CD4-positive, alpha-beta memory T cell (primary cell): Measurements from ENCODE around the gene KCNQ1. TPM values are rescaled to one million over a fixed set of nuclear protein-coding genes. Genes with fewer than 3 reads are reported as not detected.
A peak's percentile ranks its signal among the peaks of the same experiment; 100 is the strongest.

ENCODE experiments used
- CTCF ChIA-PET: fragments of 350-600 bp; sonication (Branson Sonifier 250); formaldehyde crosslinking; loops from one replicate; lab custom pipeline; 2021; ENCODE audit warnings: inconsistent platforms; ENCODE audit not compliant: partially characterized antibody; lab: Charles Lee
- POLR2A ChIA-PET: fragments of 350-600 bp; sonication (Branson Sonifier 250); formaldehyde crosslinking; loops from one replicate; lab custom pipeline; 2021; ENCODE audit not compliant: partially characterized antibody; lab: Charles Lee
- DNase-seq, 5 donors: peaks; one replicate each; pipeline versions ENCODE4 v3.0.0 to v3.0.0-alpha.2; 2020 to 2022; ENCODE audit warnings: mixed read lengths in 1 of 5
- H3K27ac ChIP-seq: one replicate; pipeline ENCODE4 v1.7.0; 2013; ENCODE audit warnings: low read depth, low read length
- H3K27me3 ChIP-seq: 2 replicates; pipeline ENCODE4 v1.7.0; 2013; ENCODE audit warnings: mild to moderate bottlenecking, low read length, moderate library complexity; ENCODE audit not compliant: insufficient read depth
- H3K36me3 ChIP-seq: 2 replicates; pipeline ENCODE4 v1.7.0; 2013; ENCODE audit warnings: mild to moderate bottlenecking, low read length, moderate library complexity; ENCODE audit not compliant: insufficient read depth
- H3K4me1 ChIP-seq: 2 replicates; pipeline ENCODE4 v1.7.0; 2013; ENCODE audit warnings: mild to moderate bottlenecking, low read length, moderate library complexity; ENCODE audit not compliant: insufficient read depth
- H3K4me3 ChIP-seq, 2 donors: one replicate each; pipeline ENCODE4 v1.7.0; 2013; ENCODE audit warnings: low read length in 2 of 2, mild to moderate bottlenecking in 1 of 2
- H3K9me3 ChIP-seq, 2 donors: one replicate each; pipeline ENCODE4 v1.7.0; 2013; ENCODE audit warnings: low read length in 2 of 2, control low read depth in 1 of 2; ENCODE audit not compliant: control insufficient read depth in 1 of 2
- H3K27ac Mint-ChIP-seq, 7 donors: one replicate each; pipeline ENCODE4 v1.8.0; 2020 to 2021; ENCODE audit warnings: mixed read lengths in 7 of 7, mild to moderate bottlenecking in 6 of 7, inconsistent platforms in 3 of 7, moderate library complexity in 3 of 7
- H3K27me3 Mint-ChIP-seq, 2 donors: one replicate each; pipeline ENCODE4 v1.8.0; 2020 to 2021; ENCODE audit warnings: mixed read lengths in 2 of 2
- H3K36me3 Mint-ChIP-seq, 2 donors: one replicate each; pipeline ENCODE4 v1.8.0; 2020 to 2021; ENCODE audit warnings: mixed read lengths in 2 of 2, inconsistent platforms in 1 of 2, mild to moderate bottlenecking in 1 of 2
- H3K4me1 Mint-ChIP-seq, 4 donors: one replicate each; pipeline ENCODE4 v1.8.0; 2020 to 2021; ENCODE audit warnings: mixed read lengths in 4 of 4, mild to moderate bottlenecking in 1 of 4
- H3K4me3 Mint-ChIP-seq, 8 donors: one replicate each; pipeline ENCODE4 v1.8.0; 2020 to 2021; ENCODE audit warnings: mixed read lengths in 8 of 8, mild to moderate bottlenecking in 7 of 8, moderate library complexity in 6 of 8, inconsistent platforms in 3 of 8
- H3K9me3 Mint-ChIP-seq, 8 donors: one replicate each; pipeline ENCODE4 v1.8.0; 2020 to 2021; ENCODE audit warnings: mixed read lengths in 8 of 8, mild to moderate bottlenecking in 5 of 8, inconsistent platforms in 3 of 8, moderate library complexity in 1 of 8
- intact Hi-C: fragments of 100-400 bp; cut with micrococcal nuclease; formaldehyde crosslinking; loops from one replicate; pipeline ENCODE4 v1.15.1; 2023
- polyA plus RNA-seq, 2 donors: library from polyadenylated mRNA; unstranded; fragments of 300-500 nt; fragmentation: Illumina TruSeq; gene quantifications; one replicate each; pipeline ENCODE4 v1.2.3, GENCODE V29; 2021
- total RNA-seq, 2 experiments: library from RNA; stranded (reverse); gene quantifications; one replicate each; pipeline ENCODE4 v1.2.3, GENCODE V29; 2021

Gene KCNQ1
- total and polyA plus RNA-seq, 4 experiments from 2014 or later: 5.4 to 21.7 (median 21.5) TPM

- CTCF ChIA-PET: interaction anchor here (1.4 to 1.8 kb wide), 2 partner anchors 49 to 63 kb away, joined by 5 to 6 read pairs; no protein-coding TSS in a partner anchor
Observed at GRCh38 chr11:2468363-2469235, 23.8 kb downstream of the KCNQ1 start.

DNA sequence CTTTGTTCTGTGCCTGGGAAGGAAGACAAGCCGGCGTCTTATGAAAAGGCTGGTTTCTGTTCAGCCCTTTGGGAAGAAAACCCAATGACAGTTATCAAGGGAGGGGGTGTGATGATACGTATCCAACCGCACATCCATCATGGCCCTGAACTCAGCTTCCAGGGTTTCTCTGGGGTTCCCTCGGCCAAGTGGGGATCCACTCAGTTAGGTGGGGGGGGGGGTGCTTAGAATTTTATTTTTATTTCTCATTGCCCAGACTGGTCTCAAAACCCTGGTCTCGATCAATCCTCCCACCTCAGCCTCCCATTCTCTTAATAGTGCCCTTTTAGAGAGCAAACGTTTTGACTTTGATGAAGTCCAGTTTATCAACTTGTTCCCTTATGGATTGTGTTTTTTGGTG is 25.7 kb downstream of the KCNQ1 start:
- Mint-ChIP-seq H3K4me3 (no peak overlapping the region), H3K27ac (no peak overlapping the region), H3K36me3 (peaks cover 0 to 1% of the 10 kb centered on the region in 2 donors), H3K9me3 (no peaks in the 10 kb centered on the region), H3K4me1 (peaks cover 27 to 56% (median 41%) of the 10 kb centered on the region in 4 donors), H3K27me3 (no peaks in the 10 kb centered on the region)
- intact Hi-C loops: no loop called here
- CTCF ChIA-PET: no interaction called here
- Histone ChIP-seq H3K4me1 (peaks cover 31% of the 10 kb centered on the region), H3K4me3 (no peak overlapping the region), H3K9me3 (no peaks in the 10 kb centered on the region), H3K27me3 (no peaks in the 10 kb centered on the region), H3K36me3 (no peaks in the 10 kb centered on the region), H3K27ac (no peak overlapping the region)
- POLR2A ChIA-PET: no interaction called here
- no peak for DNase-seq

More at GRCh38 chr11:2468363-2469235, 23.8 kb downstream of the KCNQ1 start:
- no peaks in the 10 kb centered on the region for H3K27me3 ChIP-seq
- no peaks in the 10 kb centered on the region for H3K9me3 ChIP-seq
- DNase-seq: no peak
- no peaks in the 10 kb centered on the region for H3K9me3 Mint-ChIP-seq
- H3K4me3 Mint-ChIP-seq: peak overlapping the region in 4 of 8 donors; percentile 7 to 35 (median 24)
- no peaks in the 10 kb centered on the region for H3K36me3 ChIP-seq
- H3K4me1 ChIP-seq: peaks cover 39% of the 10 kb centered on the region
- H3K4me3 ChIP-seq: no peak overlapping the region
- intact Hi-C loops: no loop called here
- peaks cover 26 to 64% (median 50%) of the 10 kb centered on the region in 4 donors for H3K4me1 Mint-ChIP-seq
- POLR2A ChIA-PET: interaction anchor here (1.1 to 2.1 kb wide), 3 partner anchors 10 to 23 kb away, joined by 3 to 6 read pairs (median 6); partner anchors contain the start of gene KCNQ1
- H3K27me3 Mint-ChIP-seq: no peaks in the 10 kb centered on the region
- peak overlapping the region in 2 of 7 donors; percentile 9 to 60 for H3K27ac Mint-ChIP-seq
- peaks cover 0 to 1% of the 10 kb centered on the region in 2 donors for H3K36me3 Mint-ChIP-seq
- H3K27ac ChIP-seq: no peak overlapping the region

- POLR2A ChIA-PET: no interaction called here
- Mint-ChIP-seq H3K4me3 (no peak overlapping the region), H3K4me1 (peaks cover 27 to 48% (median 37%) of the 10 kb centered on the region in 4 donors)
Observed at GRCh38 chr11:2471048-2471803, 26.4 kb downstream of the KCNQ1 start.

GRCh38 chr11:2471804-2472096 is 26.9 kb downstream of the KCNQ1 start:
- Histone ChIP-seq H3K27me3 (no peaks in the 10 kb centered on the region), H3K9me3 (no peaks in the 10 kb centered on the region), H3K27ac (no peak overlapping the region), H3K4me1 (peaks cover 19% of the 10 kb centered on the region), H3K4me3 (no peak overlapping the region), H3K36me3 (no peaks in the 10 kb centered on the region)
- no peak for DNase-seq
- ChIA-PET POLR2A (no interaction called here), CTCF (no interaction called here)
- intact Hi-C loops: no loop called here
- Mint-ChIP-seq H3K9me3 (no peaks in the 10 kb centered on the region), H3K36me3 (peaks cover under 1 to 3% of the 10 kb centered on the region in 2 donors), H3K4me1 (peaks cover 24 to 43% (median 32%) of the 10 kb centered on the region in 4 donors), H3K27ac (peak overlapping the region in 1 of 7 donors; percentile 68), H3K4me3 (no peak overlapping the region), H3K27me3 (no peaks in the 10 kb centered on the region)

More at GRCh38 chr11:2471048-2471803, 26.4 kb downstream of the KCNQ1 start:
- H3K27ac Mint-ChIP-seq: peak overlapping the region in 1 of 7 donors; percentile 68
- no peaks in the 10 kb centered on the region for H3K9me3 ChIP-seq
- intact Hi-C loops: no loop called here
- H3K27me3 ChIP-seq: no peaks in the 10 kb centered on the region
- H3K4me1 ChIP-seq: peaks cover 24% of the 10 kb centered on the region
- no peaks in the 10 kb centered on the region for H3K9me3 Mint-ChIP-seq
- H3K27ac ChIP-seq: no peak overlapping the region
- no peaks in the 10 kb centered on the region for H3K36me3 ChIP-seq
- H3K36me3 Mint-ChIP-seq: peaks cover 0 to 3% of the 10 kb centered on the region in 2 donors
- no peak overlapping the region for H3K4me3 ChIP-seq
- DNase-seq: no peak
- no peaks in the 10 kb centered on the region for H3K27me3 Mint-ChIP-seq
- CTCF ChIA-PET: no interaction called here

DNA sequence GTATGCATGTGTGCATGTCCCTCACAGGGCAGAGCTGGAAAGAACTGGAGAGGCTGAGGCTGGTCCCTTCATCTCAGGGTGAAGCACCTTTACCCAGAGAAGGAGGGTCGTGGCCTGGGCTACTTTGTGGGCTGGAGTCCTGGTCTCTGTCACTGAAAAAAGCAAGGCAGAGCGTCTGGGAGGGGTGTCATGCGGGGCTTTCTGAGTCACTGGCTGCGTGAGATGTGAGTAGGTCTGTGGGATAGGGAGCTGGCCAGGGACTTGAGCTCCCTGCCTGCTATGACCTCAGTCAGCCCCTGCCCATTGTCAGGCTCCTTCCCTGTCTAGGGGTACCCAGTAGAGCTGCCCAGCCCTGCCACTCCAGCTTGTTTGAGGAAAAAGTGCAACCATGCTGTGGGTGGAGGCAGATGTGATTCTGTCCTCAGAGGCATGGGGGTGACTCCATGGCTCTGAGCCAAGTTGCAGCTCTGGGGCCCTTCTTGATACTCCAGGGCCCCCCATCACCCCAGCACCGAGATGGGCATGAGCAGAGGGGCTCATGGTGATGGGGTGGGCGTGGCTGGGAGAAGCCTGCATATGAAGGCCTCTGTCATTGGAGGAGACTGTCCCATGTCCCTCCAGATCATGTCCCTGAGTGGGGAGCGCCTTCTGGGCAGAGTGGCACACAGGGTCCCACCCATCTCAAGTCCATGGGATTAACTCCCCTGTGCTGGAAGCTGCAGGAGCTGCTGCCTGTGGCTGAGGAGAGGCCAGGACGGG is 27.8 kb downstream of the KCNQ1 start:
- Mint-ChIP-seq H3K27me3 (no peaks in the 10 kb centered on the region), H3K4me3 (no peak overlapping the region), H3K36me3 (peaks cover 7% of the 10 kb centered on the region in 2 donors), H3K4me1 (peaks cover 17 to 34% (median 25%) of the 10 kb centered on the region in 4 donors), H3K27ac (peak overlapping the region in 1 of 7 donors; percentile 8), H3K9me3 (peaks cover 0 to 2% (median 0%) of the 10 kb centered on the region in 8 donors)
- no peak for DNase-seq
- H3K27me3 ChIP-seq: no peaks in the 10 kb centered on the region
- peaks cover 10% of the 10 kb centered on the region for H3K4me1 ChIP-seq
- H3K4me3 ChIP-seq: no peak overlapping the region
- H3K36me3 ChIP-seq: no peaks in the 10 kb centered on the region
- no peaks in the 10 kb centered on the region for H3K9me3 ChIP-seq
- POLR2A ChIA-PET: no interaction called here
- intact Hi-C loops: no loop called here
- no peak overlapping the region for H3K27ac ChIP-seq
- CTCF ChIA-PET: interaction anchor here (1.4 kb wide), 1 partner anchor 59 kb away, joined by 7 read pairs; no protein-coding TSS in a partner anchor

GRCh38 chr11:2473361-2474058 is 28.7 kb downstream of the KCNQ1 start:
- H3K27ac Mint-ChIP-seq: no peak overlapping the region
- peaks cover 0 to 9% (median 4%) of the 10 kb centered on the region in 8 donors for H3K9me3 Mint-ChIP-seq

More at GRCh38 chr11:2473361-2474058, 28.7 kb downstream of the KCNQ1 start:
- Histone ChIP-seq H3K27me3 (no peaks in the 10 kb centered on the region), H3K27ac (no peak overlapping the region), H3K4me1 (peaks cover 1% of the 10 kb centered on the region), H3K36me3 (no peaks in the 10 kb centered on the region), H3K4me3 (no peak overlapping the region), H3K9me3 (no peaks in the 10 kb centered on the region)
- peaks cover 14 to 16% of the 10 kb centered on the region in 2 donors for H3K36me3 Mint-ChIP-seq
- no peak for DNase-seq
- intact Hi-C loops: no loop called here
- H3K4me1 Mint-ChIP-seq: peaks cover 15 to 25% (median 21%) of the 10 kb centered on the region in 4 donors
- CTCF ChIA-PET: interaction anchor here (1.4 kb wide), 1 partner anchor 58 kb away, joined by 7 read pairs; no protein-coding TSS in a partner anchor
- POLR2A ChIA-PET: no interaction called here
- H3K27me3 Mint-ChIP-seq: no peaks in the 10 kb centered on the region
- H3K4me3 Mint-ChIP-seq: no peak overlapping the region
